Measurements from ENCODE around the gene LRMDA.

LRMDA gene

DNA sequence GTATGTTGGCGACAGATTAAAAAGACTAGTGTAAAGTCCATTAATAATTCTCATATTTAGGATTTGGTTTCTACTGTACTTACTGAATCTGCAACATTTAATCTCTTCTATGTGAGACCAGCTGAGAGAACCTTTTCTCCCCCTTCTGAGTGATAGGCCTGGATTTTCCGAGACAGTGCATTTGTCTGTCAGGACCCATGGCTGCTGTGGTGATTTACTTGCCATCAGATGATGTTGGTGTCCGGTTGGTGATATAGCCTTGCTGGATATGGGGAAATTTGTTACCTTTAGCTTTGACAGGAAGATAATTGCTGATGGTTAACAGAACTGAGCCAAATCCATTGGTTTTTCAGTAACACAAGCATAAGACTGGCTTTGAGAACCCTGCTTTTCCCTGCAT lies 517.2 kb downstream of the LRMDA start:
- H3K27me3 ChIP-seq (ENCODE audit: control insufficient read depth, insufficient read depth, low read length) = no peaks in the 10 kb centered on the region
- no peaks in the 10 kb centered on the region for H3K79me2 ChIP-seq
- no peak overlapping the region for H2AFZ ChIP-seq
- no peaks in the 10 kb centered on the region for H3K9me3 ChIP-seq (ENCODE audit: control insufficient read depth, low read length)
- H3K4me2 ChIP-seq (ENCODE audit: low read length) = no peak overlapping the region
- H3K4me1 ChIP-seq = no peaks in the 10 kb centered on the region
- H3K9ac ChIP-seq = no peak overlapping the region
- no peak overlapping the region for H3K4me3 ChIP-seq (ENCODE audit: low read depth, low read length)
- H3K27ac ChIP-seq = no peak overlapping the region
- TF ChIP-seq, protein P1, sequence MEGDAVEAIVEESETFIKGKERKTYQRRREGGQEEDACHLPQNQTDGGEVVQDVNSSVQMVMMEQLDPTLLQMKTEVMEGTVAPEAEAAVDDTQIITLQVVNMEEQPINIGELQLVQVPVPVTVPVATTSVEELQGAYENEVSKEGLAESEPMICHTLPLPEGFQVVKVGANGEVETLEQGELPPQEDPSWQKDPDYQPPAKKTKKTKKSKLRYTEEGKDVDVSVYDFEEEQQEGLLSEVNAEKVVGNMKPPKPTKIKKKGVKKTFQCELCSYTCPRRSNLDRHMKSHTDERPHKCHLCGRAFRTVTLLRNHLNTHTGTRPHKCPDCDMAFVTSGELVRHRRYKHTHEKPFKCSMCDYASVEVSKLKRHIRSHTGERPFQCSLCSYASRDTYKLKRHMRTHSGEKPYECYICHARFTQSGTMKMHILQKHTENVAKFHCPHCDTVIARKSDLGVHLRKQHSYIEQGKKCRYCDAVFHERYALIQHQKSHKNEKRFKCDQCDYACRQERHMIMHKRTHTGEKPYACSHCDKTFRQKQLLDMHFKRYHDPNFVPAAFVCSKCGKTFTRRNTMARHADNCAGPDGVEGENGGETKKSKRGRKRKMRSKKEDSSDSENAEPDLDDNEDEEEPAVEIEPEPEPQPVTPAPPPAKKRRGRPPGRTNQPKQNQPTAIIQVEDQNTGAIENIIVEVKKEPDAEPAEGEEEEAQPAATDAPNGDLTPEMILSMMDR (IDR thresholded peaks at IDR 0.05) = no peak
- no peaks in the 10 kb centered on the region for H3K36me3 ChIP-seq (ENCODE audit: control insufficient read depth, insufficient read depth, low read length)

DNA sequence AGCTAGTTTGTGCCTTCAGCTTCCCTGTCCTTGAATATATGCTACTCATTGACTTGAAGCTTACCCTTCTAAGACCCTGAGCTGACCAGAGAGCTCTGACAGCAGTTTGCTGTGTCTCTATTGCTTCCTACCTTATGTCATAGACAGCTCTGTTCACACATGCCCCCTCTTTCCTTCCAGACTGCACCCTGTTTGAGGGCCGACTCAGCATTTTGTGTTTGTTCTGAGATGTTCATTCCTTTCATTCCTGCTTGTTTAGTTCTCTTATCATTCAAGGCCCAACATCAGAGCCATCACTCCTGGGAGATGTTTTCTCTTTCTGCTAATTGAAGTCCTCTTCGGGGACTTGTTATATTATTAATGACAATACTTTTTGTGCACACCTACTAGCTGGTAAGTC lies 518.9 kb downstream of the LRMDA start:
- no peaks in the 10 kb centered on the region for H3K27me3 ChIP-seq (ENCODE audit: control insufficient read depth, insufficient read depth, low read length)
- H3K4me2 ChIP-seq (ENCODE audit: low read length) = no peak overlapping the region
- H3K9ac ChIP-seq = no peak overlapping the region
- no peaks in the 10 kb centered on the region for H3K9me3 ChIP-seq (ENCODE audit: control insufficient read depth, low read length)
- H3K4me1 ChIP-seq = no peaks in the 10 kb centered on the region
- no peaks in the 10 kb centered on the region for H3K36me3 ChIP-seq (ENCODE audit: control insufficient read depth, insufficient read depth, low read length)
- H3K79me2 ChIP-seq = no peaks in the 10 kb centered on the region
- no peak overlapping the region for H3K4me3 ChIP-seq (ENCODE audit: low read depth, low read length)
- TF ChIP-seq, protein P1 (IDR thresholded peaks at IDR 0.05) = no peak
- H2AFZ ChIP-seq = no peak overlapping the region
- no peak overlapping the region for H3K27ac ChIP-seq

DNA sequence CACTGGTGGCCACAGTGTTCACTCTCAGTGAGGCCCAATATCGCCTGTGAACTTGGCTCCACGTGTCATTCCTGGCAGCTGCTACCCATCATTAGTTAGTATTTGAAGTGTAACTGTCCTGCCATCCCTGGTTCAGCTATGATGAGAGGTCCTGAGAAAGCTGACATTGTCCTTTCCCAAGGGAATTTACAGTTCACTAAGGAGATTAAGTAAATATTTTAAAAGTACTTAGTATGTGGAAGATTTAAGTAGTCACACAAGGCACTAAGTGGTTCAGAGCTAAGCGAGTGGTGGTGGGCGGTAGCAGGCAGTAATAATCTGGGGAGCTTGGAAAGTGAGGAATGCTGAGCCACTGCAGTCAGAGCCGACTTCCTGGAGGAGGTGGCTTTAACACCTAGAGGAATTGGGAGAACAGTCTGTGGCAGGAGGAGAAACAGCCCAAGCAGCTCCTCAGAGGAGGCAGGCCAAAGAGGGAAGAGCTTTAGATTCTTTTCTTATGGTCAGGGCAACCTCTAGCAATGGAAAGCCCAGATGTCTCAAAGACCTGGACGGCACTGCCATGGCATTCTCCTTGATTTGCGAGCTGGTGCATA lies 519.7 kb downstream of the LRMDA start:
- no peak overlapping the region for H3K4me2 ChIP-seq (ENCODE audit: low read length)
- no peak overlapping the region for H3K27ac ChIP-seq

DNA sequence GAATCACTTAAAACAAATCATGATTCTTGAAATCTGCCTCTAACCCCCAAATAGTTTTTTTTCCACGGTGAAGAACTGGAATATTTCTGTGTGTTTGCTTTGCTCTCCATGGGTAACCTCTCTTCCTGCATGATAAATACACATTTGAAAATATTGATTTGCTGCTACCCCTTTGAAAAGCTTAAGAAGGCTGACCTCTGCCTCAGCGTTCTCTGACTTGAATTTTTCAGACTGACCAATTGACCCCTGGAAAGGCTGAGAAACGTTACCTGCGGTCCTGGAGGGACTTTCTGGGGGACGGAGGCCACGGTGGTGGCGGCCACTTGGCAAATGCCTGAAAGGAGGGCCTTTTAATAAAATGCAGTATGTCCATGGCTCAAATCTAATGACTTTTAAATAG lies 520.2 kb downstream of the LRMDA start:
- Histone ChIP-seq H3K4me2 (ENCODE audit: low read length) (no peak overlapping the region), H3K79me2 (no peaks in the 10 kb centered on the region), H3K9me3 (ENCODE audit: control insufficient read depth, low read length) (no peaks in the 10 kb centered on the region), H3K27ac (no peak overlapping the region), H3K36me3 (ENCODE audit: control insufficient read depth, insufficient read depth, low read length) (no peaks in the 10 kb centered on the region), H3K9ac (no peak overlapping the region), H3K4me3 (ENCODE audit: low read depth, low read length) (no peak overlapping the region), H3K27me3 (ENCODE audit: control insufficient read depth, insufficient read depth, low read length) (no peaks in the 10 kb centered on the region), H3K4me1 (no peaks in the 10 kb centered on the region), H2AFZ (no peak overlapping the region)
- TF ChIP-seq, protein P1 (IDR thresholded peaks at IDR 0.05) = no peak

More for the DNA sequence above, 519.7 kb downstream of the LRMDA start:
- Histone ChIP-seq H3K4me3 (ENCODE audit: low read depth, low read length) (no peak overlapping the region), H2AFZ (no peak overlapping the region), H3K27me3 (ENCODE audit: control insufficient read depth, insufficient read depth, low read length) (no peaks in the 10 kb centered on the region), H3K36me3 (ENCODE audit: control insufficient read depth, insufficient read depth, low read length) (no peaks in the 10 kb centered on the region), H3K9me3 (ENCODE audit: control insufficient read depth, low read length) (no peaks in the 10 kb centered on the region), H3K9ac (no peak overlapping the region), H3K4me1 (no peaks in the 10 kb centered on the region), H3K79me2 (no peaks in the 10 kb centered on the region)
- TF ChIP-seq, protein P1 (IDR thresholded peaks at IDR 0.05) = no peak

DNA sequence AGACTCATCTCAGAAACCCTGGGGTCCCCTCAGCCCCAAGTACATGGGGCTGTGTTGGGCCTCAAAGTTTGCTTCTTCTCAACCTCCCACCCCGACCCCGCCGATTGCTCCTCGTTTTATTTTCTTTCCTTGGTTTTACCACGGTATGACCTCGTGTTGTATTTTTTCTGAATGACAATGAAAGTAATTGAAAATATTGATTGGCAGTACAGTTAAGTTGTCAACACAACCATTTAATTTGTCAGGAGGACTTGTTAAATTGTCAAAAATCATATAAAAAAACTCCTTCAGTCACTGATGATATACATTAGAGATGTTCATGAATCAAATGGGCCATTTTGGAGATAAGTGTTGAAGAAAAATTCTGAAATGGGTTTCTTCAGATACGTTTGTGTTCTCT lies 520.7 kb downstream of the LRMDA start:
- TF ChIP-seq, protein P1 (IDR thresholded peaks at IDR 0.05) = no peak
- no peak overlapping the region for H2AFZ ChIP-seq
- no peaks in the 10 kb centered on the region for H3K4me1 ChIP-seq
- no peak overlapping the region for H3K4me3 ChIP-seq (ENCODE audit: low read depth, low read length)
- H3K4me2 ChIP-seq (ENCODE audit: low read length) = no peak overlapping the region
- H3K36me3 ChIP-seq (ENCODE audit: control insufficient read depth, insufficient read depth, low read length) = no peaks in the 10 kb centered on the region
- no peak overlapping the region for H3K9ac ChIP-seq
- H3K9me3 ChIP-seq (ENCODE audit: control insufficient read depth, low read length) = no peaks in the 10 kb centered on the region
- no peaks in the 10 kb centered on the region for H3K79me2 ChIP-seq
- no peak overlapping the region for H3K27ac ChIP-seq
- no peaks in the 10 kb centered on the region for H3K27me3 ChIP-seq (ENCODE audit: control insufficient read depth, insufficient read depth, low read length)

All from parathyroid adenoma (tissue), 2 donors.